Measurements from ENCODE around the gene HBS1L.

The HBS1L gene

GRCh38 chr6:135097172-135097571 is 42.5 kb upstream of the HBS1L start (continued):
- TF ChIP-seq ZNF510 (tag by site-specific recombination; IDR thresholded peaks at IDR 0.05; ENCODE audit: insufficient replicate concordance) (no peak), ZNF18 (tag by site-specific recombination; IDR thresholded peaks at IDR 0.05) (no peak)

GRCh38 chr6:135096403-135097130 is 41.9 kb upstream of the HBS1L start:
- TF ChIP-seq ZNF837 (tag by site-specific recombination; IDR thresholded peaks at IDR 0.05) (no peak), ZSCAN18 (tag by site-specific recombination; IDR thresholded peaks at IDR 0.05) (no peak), ZNF354C (tag by site-specific recombination; IDR thresholded peaks at IDR 0.05; ENCODE audit: borderline replicate concordance, low read depth) (no peak), ZSCAN5A (tag by site-specific recombination; IDR thresholded peaks at IDR 0.05) (no peak), ZNF791 (tag by site-specific recombination; IDR thresholded peaks at IDR 0.05) (no peak), ZNF324 (tag by site-specific recombination; IDR thresholded peaks at IDR 0.05) (no peak), ZNF362 (tag by site-specific recombination; IDR thresholded peaks at IDR 0.05) (no peak), ZNF280C (tag by site-specific recombination; IDR thresholded peaks at IDR 0.05) (no peak), ZNF76 (tag by site-specific recombination; IDR thresholded peaks at IDR 0.05; ENCODE audit: borderline replicate concordance, low read depth) (no peak)
- ChIA-PET CTCF (interaction anchor here (0.5 to 1.0 kb wide), 2 partner anchors 307 to 985 kb away, joined by 3 read pairs; no protein-coding TSS in a partner anchor), POLR2A (no interaction called here)
- H3K9me3 ChIP-seq (ENCODE audit: control insufficient read depth, insufficient read depth, low read depth, low read length), result no peaks in the 10 kb centered on the region
- H3K4me3 ChIP-seq (ENCODE audit: low read depth, low read length), result no peak overlapping the region
- H3K36me3 ChIP-seq (ENCODE audit: control insufficient read depth in 2 of 2, insufficient read depth in 1 of 2, low read length in 2 of 2), result no peaks in the 10 kb centered on the region
- H3K4me1 ChIP-seq (ENCODE audit: control insufficient read depth, insufficient read depth, low read length), result peaks cover 3% of the 10 kb centered on the region; the same call in 1 of the 2 replicates
- no peak overlapping the region for H3K27ac ChIP-seq (ENCODE audit: extremely low read depth, low read depth, low read length)

GRCh38 chr6:135095716-135096115 is 41.1 kb upstream of the HBS1L start:
- H3K27ac ChIP-seq (ENCODE audit: extremely low read depth, low read depth, low read length), result no peak overlapping the region
- CTCF ChIA-PET, result interaction anchor here (0.9 kb wide), 1 partner anchor 46 kb away, joined by 3 read pairs; no protein-coding TSS in a partner anchor
- no peak overlapping the region for H3K4me3 ChIP-seq (ENCODE audit: low read depth, low read length)
- H3K4me1 ChIP-seq (ENCODE audit: control insufficient read depth, insufficient read depth, low read length), result peaks cover 3% of the 10 kb centered on the region; the same call in 1 of the 2 replicates
- no peaks in the 10 kb centered on the region for H3K9me3 ChIP-seq (ENCODE audit: control insufficient read depth, insufficient read depth, low read depth, low read length)
- no peaks in the 10 kb centered on the region for H3K36me3 ChIP-seq (ENCODE audit: control insufficient read depth in 2 of 2, insufficient read depth in 1 of 2, low read length in 2 of 2)
- POLR2A ChIA-PET, result no interaction called here
- TF ChIP-seq KLF10 (tag by site-specific recombination; IDR thresholded peaks at IDR 0.05), result no peak
- TF ChIP-seq GLIS2 (tag by site-specific recombination; IDR thresholded peaks at IDR 0.05), result no peak
- TF ChIP-seq ZNF768 (tag by site-specific recombination; IDR thresholded peaks at IDR 0.05), result no peak
- TF ChIP-seq ZNF37A (tag by site-specific recombination; IDR thresholded peaks at IDR 0.05), result no peak
- no peak for TF ChIP-seq ZNF350 (tag by site-specific recombination; IDR thresholded peaks at IDR 0.05)
- TF ChIP-seq ZNF140 (tag by site-specific recombination; IDR thresholded peaks at IDR 0.05), result no peak
- TF ChIP-seq ZNF214 (tag by site-specific recombination; IDR thresholded peaks at IDR 0.05; ENCODE audit: borderline replicate concordance), result no peak
- TF ChIP-seq ZBTB1 (tag by site-specific recombination; IDR thresholded peaks at IDR 0.05), result no peak
- no peak for TF ChIP-seq ZNF223 (tag by site-specific recombination; IDR thresholded peaks at IDR 0.05)
- no peak for TF ChIP-seq ZNF112 (tag by site-specific recombination; IDR thresholded peaks at IDR 0.05)
- no peak for TF ChIP-seq ZSCAN4 (tag by site-specific recombination; IDR thresholded peaks at IDR 0.05)
- TF ChIP-seq OVOL3 (tag by site-specific recombination; IDR thresholded peaks at IDR 0.05), result no peak
- no peak for TF ChIP-seq ZNF473 (tag by site-specific recombination; IDR thresholded peaks at IDR 0.05)
- no peak for TF ChIP-seq ZNF354C (tag by site-specific recombination; IDR thresholded peaks at IDR 0.05; ENCODE audit: borderline replicate concordance, low read depth)
